ENCODE results near the gene SLC9A5.

SLC9A5 gene

DNA sequence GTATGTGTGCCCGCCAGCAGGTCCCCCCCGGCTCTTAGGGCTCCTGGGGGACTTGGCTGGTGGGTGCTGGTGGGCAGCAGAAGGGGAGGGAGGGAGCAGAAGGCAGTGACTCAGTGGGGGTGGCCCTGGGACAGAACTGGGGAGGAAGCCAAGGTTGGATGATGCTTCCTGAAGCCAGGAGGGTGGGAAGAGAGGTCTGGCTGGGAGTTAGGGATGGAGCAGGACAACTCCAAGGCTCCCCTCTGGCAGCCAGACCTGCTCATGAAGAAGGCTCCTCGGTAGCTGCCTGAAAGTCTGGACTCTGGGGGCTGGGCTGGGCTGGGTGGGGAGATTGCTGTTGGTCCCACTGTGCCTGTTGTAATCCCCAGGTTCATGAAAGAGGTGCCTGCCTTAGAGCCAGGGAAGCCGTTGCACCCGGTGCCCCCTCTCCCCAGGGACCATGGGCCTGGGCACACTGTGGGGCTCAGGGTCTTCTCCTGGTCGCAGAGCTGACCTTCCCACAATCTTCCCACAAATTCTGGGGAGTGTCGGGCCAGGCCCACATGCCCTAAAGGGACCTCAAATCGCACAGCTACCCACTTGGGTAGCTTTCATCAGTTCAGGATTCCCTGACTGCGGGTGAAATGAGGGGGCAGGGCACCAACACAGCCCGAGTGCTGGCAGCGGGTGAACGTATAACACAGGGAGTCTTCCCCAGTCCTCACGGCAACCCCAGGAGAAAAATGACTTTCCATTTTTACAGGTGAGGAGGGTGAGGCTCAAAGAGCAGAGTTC lies 29.4 kb downstream of the SLC9A5 start:
- H3K36me3 ChIP-seq (ENCODE audit: control insufficient read depth, insufficient read depth, low read length) = peaks cover 2% of the 10 kb centered on the region
- peak overlapping the region; percentile 61 for H3K4me2 ChIP-seq (ENCODE audit: low read length)
- H2AK5ac ChIP-seq (ENCODE audit: low read length) = peak overlapping the region; percentile 9
- no peaks in the 10 kb centered on the region for H3K79me1 ChIP-seq (ENCODE audit: low read length)
- no peak overlapping the region for H3K4me3 ChIP-seq (ENCODE audit: low read length)
- no peak overlapping the region for H3K23ac ChIP-seq (ENCODE audit: low read length)
- H3K18ac ChIP-seq (ENCODE audit: low read length) = peak overlapping the region; percentile 91
- no peak overlapping the region for H4K8ac ChIP-seq (ENCODE audit: low read depth, low read length)
- H3K27ac ChIP-seq (ENCODE audit: low read depth, low read length) = no peak overlapping the region
- H3K56ac ChIP-seq (ENCODE audit: low read length) = peak overlapping the region; percentile 91
- H3K79me2 ChIP-seq (ENCODE audit: control insufficient read depth, insufficient read depth, low read length) = no peaks in the 10 kb centered on the region
- WGBS (ENCODE audit: extremely low coverage, insufficient coverage, low lambda C conversion rate) = no CpG with 5 or more reads among the region's 13 CpGs
- no peak overlapping the region for H2BK120ac ChIP-seq (ENCODE audit: low read depth, low read length)
- no peaks in the 10 kb centered on the region for H3K4me1 ChIP-seq (ENCODE audit: control insufficient read depth, low read depth, low read length)
- DNase-seq = no peak
- no peaks in the 10 kb centered on the region for H3K27me3 ChIP-seq (ENCODE audit: insufficient read depth, low read length, poor library complexity)
- no peak overlapping the region for H2BK15ac ChIP-seq (replicated peaks; ENCODE audit: low read depth)
- H4K5ac ChIP-seq (ENCODE audit: low read length) = no peak overlapping the region
- peak overlapping the region; percentile 61 for H3K9ac ChIP-seq (ENCODE audit: low read length)
- H2BK5ac ChIP-seq (ENCODE audit: low read length) = peak overlapping the region; percentile 42
- H3K4ac ChIP-seq (ENCODE audit: low read depth, low read length) = peak overlapping the region; percentile 38

DNA sequence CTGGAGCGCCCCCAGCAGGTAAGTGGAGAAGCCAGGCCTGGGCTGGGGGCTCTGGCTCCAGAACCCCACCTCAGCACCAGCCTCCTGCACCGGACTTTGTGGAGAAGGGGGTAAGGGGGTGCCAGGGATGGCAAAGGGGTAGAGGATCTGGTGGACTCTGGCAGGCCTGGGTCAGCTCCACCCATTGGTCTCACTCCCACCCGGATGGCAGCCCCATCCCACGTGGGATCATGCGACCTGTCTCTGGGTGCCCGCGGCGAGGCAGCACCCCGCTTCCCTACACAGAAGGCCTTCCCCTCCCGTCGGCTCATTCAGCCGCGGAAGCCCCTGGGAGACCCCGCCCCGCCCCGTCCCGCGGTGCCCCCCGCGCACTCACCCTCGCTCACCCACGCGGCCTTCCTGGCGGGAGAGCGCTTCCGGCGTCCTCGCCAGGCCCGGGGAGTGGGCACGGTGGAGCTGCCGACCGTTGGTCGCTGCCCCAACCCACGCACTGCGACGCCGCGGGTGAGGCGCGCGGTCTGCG lies 30.1 kb downstream of the SLC9A5 start:
- Histone ChIP-seq H4K8ac (ENCODE audit: low read depth, low read length) (peak overlapping the region; percentile 59), H3K4me3 (ENCODE audit: low read length) (peak overlapping the region; percentile 7), H3K36me3 (ENCODE audit: control insufficient read depth, insufficient read depth, low read length) (peaks cover 2% of the 10 kb centered on the region), H3K79me1 (ENCODE audit: low read length) (no peaks in the 10 kb centered on the region), H3K4me1 (ENCODE audit: control insufficient read depth, low read depth, low read length) (no peaks in the 10 kb centered on the region), H2BK120ac (ENCODE audit: low read depth, low read length) (peak overlapping the region; percentile 52), H3K18ac (ENCODE audit: low read length) (peak overlapping the region; percentile 91), H3K56ac (ENCODE audit: low read length) (peak overlapping the region; percentile 91), H3K27ac (ENCODE audit: low read depth, low read length) (no peak overlapping the region), H3K4ac (ENCODE audit: low read depth, low read length) (peak overlapping the region; percentile 87), H3K4me2 (ENCODE audit: low read length) (peak overlapping the region; percentile 61), H2AK5ac (ENCODE audit: low read length) (no peak overlapping the region), H2BK15ac (replicated peaks; ENCODE audit: low read depth) (no peak overlapping the region), H2BK5ac (ENCODE audit: low read length) (no peak overlapping the region), H3K23ac (ENCODE audit: low read length) (no peak overlapping the region), H3K9ac (ENCODE audit: low read length) (peak overlapping the region; percentile 61), H3K79me2 (ENCODE audit: control insufficient read depth, insufficient read depth, low read length) (no peaks in the 10 kb centered on the region), H3K27me3 (ENCODE audit: insufficient read depth, low read length, poor library complexity) (no peaks in the 10 kb centered on the region), H4K5ac (ENCODE audit: low read length) (no peak overlapping the region)
- peak; percentile 38 for DNase-seq
- no CpG with 5 or more reads among the region's 42 CpGs for WGBS (ENCODE audit: extremely low coverage, insufficient coverage, low lambda C conversion rate)

DNA sequence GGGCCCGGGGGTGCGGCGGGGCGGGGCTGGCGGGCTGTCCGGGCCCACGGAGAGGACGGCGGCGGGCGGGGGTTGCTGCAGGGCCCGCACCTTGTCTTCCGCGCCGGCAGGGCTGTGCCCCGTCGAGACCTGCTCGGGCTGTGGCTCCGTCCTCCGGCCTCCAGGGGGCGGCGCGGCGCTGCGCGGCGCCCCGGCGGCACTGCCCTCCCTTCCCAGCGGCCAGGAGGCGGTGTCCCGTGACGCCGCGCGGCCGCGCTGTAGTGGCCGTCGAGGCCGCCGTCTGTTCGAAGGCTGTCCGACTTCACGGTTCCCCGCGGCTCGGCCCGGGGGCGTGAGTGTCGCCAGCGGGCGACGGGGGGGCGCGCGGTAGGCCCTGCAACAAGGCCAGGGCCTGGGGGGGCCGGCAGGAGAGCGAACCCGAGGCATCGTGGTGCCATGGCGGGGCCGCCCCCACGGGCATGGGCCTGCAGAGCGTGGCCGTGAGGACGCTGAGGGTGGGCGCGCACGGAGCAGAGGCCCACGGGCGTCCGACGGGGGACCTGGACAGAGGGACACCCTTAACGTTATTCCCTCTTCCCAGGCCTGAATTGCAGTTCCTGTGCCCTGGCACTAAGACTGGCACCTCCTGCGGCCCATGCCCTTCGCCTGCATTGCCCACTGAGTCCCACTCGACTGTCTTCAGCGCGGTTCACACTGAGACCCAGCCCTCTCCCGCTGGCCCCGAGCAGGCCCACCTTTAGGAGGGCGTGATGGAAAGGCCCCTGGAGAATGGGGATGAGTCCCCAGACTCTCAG lies 30.7 kb downstream of the SLC9A5 start, which contains the start of gene PLEKHG4:
Gene PLEKHG4, plus strand, starts transcription at position 237 of the 794 bp plus-strand sequence. Its CDS starts 513 bp downstream, at position 750.
- peak; percentile 82 for DNase-seq
- Histone ChIP-seq H3K4me1 (ENCODE audit: control insufficient read depth, low read depth, low read length) (no peaks in the 10 kb centered on the region), H3K4ac (ENCODE audit: low read depth, low read length) (peak within 1 kb of the TSS; percentile 87), H4K8ac (ENCODE audit: low read depth, low read length) (peak within 1 kb of the TSS; percentile 59), H3K18ac (ENCODE audit: low read length) (peak within 1 kb of the TSS; percentile 91), H3K9ac (ENCODE audit: low read length) (peak within 1 kb of the TSS; percentile 61), H2BK5ac (ENCODE audit: low read length) (peak within 1 kb of the TSS; percentile 42), H3K23ac (ENCODE audit: low read length) (peak within 1 kb of the TSS; percentile 24), H3K36me3 (ENCODE audit: control insufficient read depth, insufficient read depth, low read length) (peaks cover 2% of the 10 kb centered on the region), H3K79me1 (ENCODE audit: low read length) (no peaks in the 10 kb centered on the region), H3K27me3 (ENCODE audit: insufficient read depth, low read length, poor library complexity) (no peaks in the 10 kb centered on the region), H3K4me3 (ENCODE audit: low read length) (peak within 1 kb of the TSS; percentile 7), H3K79me2 (ENCODE audit: control insufficient read depth, insufficient read depth, low read length) (no peaks in the 10 kb centered on the region), H4K5ac (ENCODE audit: low read length) (no peak within 1 kb of the TSS), H3K56ac (ENCODE audit: low read length) (peak within 1 kb of the TSS; percentile 91), H3K27ac (ENCODE audit: low read depth, low read length) (no peak within 1 kb of the TSS), H2BK15ac (replicated peaks; ENCODE audit: low read depth) (no peak within 1 kb of the TSS), H3K4me2 (ENCODE audit: low read length) (peak within 1 kb of the TSS; percentile 61), H2BK120ac (ENCODE audit: low read depth, low read length) (peak within 1 kb of the TSS; percentile 52), H2AK5ac (ENCODE audit: low read length) (peak within 1 kb of the TSS; percentile 9)
- WGBS (ENCODE audit: extremely low coverage, insufficient coverage, low lambda C conversion rate) = no CpG with 5 or more reads among the region's 83 CpGs

DNA sequence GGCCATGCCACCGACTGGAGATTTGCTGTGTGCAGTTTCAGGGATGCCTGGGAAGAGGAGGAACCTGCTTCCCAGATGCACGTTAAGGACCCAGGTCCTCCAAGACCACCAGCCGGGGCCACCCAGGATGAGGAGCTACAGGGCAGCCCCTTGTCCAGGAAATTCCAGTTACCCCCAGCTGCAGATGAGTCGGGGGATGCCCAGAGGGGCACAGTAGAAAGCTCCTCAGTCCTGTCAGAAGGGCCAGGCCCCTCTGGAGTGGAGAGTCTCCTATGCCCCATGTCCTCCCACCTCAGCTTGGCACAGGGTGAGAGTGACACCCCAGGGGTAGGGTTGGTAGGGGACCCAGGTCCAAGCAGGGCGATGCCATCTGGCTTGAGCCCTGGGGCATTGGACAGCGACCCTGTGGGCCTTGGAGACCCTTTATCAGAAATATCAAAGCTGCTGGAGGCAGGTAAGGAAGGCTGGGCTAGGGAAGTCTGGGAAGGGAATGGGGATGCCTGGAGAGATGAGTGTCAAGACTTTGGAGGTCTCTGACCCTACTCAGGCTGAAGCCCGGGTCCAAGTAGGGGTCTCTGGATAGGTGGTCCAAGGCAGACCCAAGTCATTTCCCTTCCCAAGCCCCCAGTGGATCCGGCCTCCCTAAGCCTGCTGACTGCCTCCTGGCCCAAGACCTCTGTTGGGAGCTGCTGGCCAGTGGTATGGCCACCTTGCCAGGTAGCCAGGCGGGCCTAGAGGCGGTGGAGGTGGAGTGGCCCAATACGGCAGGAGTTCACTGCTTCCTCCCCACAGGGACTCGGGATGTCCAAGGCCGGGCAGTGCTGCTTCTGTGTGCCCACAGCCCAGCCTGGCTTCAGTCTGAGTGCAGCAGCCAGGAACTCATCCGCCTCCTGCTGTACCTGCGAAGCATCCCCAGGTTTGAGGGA lies 31.6 kb downstream of the SLC9A5 start:
- Histone ChIP-seq H3K4ac (ENCODE audit: low read depth, low read length) (no peak overlapping the region), H3K4me1 (ENCODE audit: control insufficient read depth, low read depth, low read length) (no peaks in the 10 kb centered on the region), H4K8ac (ENCODE audit: low read depth, low read length) (no peak overlapping the region), H3K27me3 (ENCODE audit: insufficient read depth, low read length, poor library complexity) (no peaks in the 10 kb centered on the region), H3K56ac (ENCODE audit: low read length) (peak overlapping the region; percentile 25), H3K79me1 (ENCODE audit: low read length) (no peaks in the 10 kb centered on the region), H2AK5ac (ENCODE audit: low read length) (no peak overlapping the region), H3K18ac (ENCODE audit: low read length) (no peak overlapping the region), H3K23ac (ENCODE audit: low read length) (no peak overlapping the region), H2BK5ac (ENCODE audit: low read length) (no peak overlapping the region), H4K5ac (ENCODE audit: low read length) (no peak overlapping the region), H3K36me3 (ENCODE audit: control insufficient read depth, insufficient read depth, low read length) (peaks cover 2% of the 10 kb centered on the region), H3K4me3 (ENCODE audit: low read length) (no peak overlapping the region), H3K79me2 (ENCODE audit: control insufficient read depth, insufficient read depth, low read length) (no peaks in the 10 kb centered on the region), H3K27ac (ENCODE audit: low read depth, low read length) (no peak overlapping the region), H2BK120ac (ENCODE audit: low read depth, low read length) (no peak overlapping the region), H3K9ac (ENCODE audit: low read length) (no peak overlapping the region), H2BK15ac (replicated peaks; ENCODE audit: low read depth) (no peak overlapping the region), H3K4me2 (ENCODE audit: low read length) (no peak overlapping the region)
- peak; percentile 15 for DNase-seq
- WGBS (ENCODE audit: extremely low coverage, insufficient coverage, low lambda C conversion rate) = no CpG with 5 or more reads among the region's 15 CpGs

Measured in mesendoderm (in vitro differentiated cells).